SKM-1 (cell line): ENCODE results near the gene RALGAPA2.

Experiments used
- DNase-seq: peaks from one replicate; lab custom pipeline; 2025; ENCODE audit not compliant: unreplicated experiment; lab: John Stamatoyannopoulos, UW

The RALGAPA2 gene

DNA sequence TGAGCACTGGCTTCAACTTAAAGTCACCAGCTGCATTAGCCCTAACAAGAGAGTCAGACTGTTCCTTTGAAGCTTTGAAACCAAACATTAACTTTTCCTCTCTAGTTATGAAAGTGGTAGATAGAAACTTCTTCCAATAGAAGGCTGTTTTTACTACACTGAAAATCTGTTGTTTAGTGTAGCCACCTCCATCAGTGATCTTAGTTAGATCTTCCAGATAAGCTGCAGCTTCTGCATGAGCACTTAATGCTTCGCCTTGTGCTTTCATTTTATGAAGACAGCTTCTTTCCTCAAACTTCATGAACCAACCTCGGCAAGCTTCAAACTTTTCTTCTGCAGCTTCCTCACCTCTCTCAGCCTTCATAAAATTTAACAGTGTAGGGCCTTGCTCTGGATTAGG is 211.3 kb downstream of the RALGAPA2 start:
- DNase-seq = no peak

DNA sequence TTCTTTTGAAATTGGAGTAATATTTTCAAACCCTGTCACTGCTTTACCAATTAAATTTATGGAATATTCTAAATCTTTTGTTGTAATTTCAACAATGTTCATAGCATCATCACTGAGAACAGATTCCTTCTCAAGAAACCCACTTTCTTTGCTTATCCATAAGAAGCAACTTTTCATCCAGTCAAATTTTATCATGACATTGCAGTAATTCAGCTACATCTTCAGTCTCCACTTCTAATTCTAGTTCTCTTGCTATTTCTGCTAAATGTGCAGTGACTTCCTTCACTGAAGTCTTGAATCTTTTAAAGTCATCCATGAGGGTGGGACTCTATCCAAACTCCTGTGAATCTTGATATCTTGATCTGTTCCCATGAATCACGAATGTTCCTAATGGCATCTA is 212.1 kb downstream of the RALGAPA2 start:
- DNase-seq = no peak

DNA sequence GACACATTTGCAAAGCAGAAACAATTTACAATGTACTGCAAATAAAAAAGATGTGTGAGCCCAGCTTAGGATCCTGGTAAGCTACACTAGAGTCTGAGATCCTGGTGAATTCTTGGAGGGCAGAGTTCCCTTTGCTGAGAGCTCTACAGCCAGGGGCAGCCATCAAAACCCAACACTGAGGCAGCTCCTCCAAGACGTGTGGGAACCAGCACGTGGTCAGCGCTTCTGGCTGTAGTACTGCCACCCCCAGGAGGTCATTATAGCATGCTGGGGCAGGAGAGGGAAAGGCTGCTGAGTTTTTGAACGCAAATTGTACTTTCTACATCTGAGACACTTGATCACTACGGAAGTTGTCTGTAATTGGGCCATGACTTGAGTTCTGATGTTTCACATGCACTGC is 213.0 kb downstream of the RALGAPA2 start:
- no peak for DNase-seq

DNA sequence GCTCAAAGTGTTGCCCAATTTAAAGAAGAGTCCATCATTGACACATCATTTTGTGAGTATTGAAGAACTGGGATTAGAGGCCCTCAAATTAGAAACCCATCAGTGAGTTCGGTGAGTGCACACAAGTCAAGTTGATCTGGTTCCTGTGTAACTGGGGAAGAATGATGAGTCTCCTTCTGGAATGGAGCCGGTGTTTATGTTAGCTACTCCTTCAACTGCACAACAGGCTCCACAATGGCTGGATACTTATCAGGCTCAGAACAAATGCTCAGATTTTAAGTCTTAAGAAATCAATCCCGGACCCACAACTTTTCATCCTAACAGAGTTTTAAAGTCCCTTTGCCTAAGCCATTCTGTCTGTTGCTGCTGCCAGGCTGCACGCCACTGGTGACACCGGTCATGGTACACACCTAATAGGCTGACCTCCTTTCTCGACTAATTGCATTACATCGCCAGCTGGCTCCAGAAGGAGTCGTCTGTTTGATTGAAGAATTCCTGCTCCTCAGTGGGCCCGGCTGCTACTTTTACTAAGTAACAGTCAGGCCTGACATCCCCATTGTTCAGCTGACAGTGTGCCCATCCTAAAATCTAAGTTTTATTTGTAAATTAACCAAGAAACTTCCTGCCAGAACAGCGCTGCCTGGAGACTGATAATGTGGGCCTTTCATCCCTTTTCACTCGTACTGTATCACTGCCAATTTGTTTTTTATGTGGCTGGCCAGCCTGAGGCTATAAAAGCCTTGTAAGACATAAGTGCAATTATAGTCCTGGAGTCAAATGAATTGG is 214.2 kb downstream of the RALGAPA2 start:
- no peak for DNase-seq

DNA sequence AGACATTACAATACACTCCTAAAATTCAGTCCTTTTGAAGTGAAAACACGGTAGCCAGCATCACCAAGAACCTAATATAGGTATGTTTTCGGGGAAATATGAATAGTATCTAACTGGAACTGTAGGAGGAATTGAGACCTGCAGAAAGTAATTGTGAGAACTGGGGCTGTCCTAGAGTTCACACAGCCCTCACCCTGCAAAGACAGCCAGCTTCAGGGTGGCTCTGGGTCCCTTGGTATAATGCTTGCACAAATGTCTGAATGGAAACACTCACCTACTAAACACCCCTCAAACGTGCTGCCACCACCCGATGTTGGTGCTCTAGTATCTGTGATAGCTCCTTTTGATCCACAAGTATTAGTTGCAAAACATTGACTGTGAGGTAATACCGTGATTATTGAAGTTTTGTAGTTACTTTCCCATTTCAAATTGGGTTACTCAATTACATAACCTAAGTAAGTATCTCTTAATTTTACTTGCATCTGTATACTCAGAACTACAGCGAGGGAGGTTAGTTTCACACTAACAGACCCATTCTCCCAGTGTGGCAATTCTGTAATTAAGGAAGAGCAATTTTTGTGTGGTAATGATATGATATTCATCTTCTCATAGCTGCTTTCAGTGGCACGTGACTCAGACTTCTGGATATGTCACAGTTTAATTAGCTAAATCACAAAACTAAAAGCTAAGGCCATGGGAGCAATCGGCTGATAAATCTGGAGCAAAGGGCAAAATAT is 215.0 kb downstream of the RALGAPA2 start:
- DNase-seq = no peak

DNA sequence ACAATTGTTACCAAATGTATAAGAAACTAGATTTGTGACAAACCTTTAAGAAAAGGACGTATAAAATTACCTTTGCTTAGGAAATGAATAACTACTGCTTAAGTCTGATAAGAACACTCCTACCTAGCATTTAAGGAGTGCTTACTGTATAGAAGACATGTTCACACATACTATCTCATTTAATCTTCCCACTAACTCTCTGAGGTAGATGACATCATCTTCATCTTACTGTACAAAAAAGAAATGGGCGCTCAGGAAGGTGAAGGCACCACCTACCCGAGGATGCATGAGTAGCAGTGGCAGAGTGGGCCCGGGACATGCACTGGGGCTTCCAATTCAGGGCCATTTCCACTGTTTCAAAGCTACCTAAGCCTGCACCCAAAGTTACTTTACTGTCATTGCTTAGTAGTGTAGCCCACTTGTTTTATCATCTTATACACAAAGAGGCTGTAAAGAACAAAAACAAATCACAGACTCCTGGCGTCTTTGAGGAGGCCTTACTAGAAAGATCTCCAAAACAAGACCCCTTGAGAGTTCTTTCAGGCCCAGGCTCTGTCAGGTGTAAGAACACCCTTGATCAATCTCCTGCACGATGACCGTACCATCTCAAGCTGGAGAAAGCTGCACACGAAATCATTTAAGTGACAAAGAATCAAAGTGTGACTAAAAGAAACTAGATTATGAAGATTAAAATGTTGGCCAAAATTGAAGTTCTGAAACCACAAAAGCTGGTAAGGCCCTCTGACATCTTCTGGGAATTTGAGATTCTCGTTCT is 216.5 kb downstream of the RALGAPA2 start:
- no peak for DNase-seq

DNA sequence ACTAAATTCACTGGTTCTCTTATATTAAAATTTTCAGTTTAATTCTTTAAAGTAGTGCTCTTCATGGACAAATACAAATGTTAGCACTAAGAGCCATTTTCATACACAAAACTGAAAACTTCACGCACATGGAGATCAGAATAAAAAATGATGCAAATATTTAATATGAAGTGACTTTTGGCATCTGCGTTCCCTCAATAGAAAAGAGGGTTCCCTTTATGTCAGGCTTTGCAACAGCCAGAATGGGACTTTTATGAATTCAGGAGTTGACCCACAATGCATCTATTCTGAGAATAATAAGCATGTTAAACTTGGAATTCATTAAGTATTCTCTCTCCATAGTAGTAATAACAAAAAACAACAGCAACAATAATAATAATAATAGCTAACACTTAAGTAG is 218.7 kb downstream of the RALGAPA2 start:
- no peak for DNase-seq

DNA sequence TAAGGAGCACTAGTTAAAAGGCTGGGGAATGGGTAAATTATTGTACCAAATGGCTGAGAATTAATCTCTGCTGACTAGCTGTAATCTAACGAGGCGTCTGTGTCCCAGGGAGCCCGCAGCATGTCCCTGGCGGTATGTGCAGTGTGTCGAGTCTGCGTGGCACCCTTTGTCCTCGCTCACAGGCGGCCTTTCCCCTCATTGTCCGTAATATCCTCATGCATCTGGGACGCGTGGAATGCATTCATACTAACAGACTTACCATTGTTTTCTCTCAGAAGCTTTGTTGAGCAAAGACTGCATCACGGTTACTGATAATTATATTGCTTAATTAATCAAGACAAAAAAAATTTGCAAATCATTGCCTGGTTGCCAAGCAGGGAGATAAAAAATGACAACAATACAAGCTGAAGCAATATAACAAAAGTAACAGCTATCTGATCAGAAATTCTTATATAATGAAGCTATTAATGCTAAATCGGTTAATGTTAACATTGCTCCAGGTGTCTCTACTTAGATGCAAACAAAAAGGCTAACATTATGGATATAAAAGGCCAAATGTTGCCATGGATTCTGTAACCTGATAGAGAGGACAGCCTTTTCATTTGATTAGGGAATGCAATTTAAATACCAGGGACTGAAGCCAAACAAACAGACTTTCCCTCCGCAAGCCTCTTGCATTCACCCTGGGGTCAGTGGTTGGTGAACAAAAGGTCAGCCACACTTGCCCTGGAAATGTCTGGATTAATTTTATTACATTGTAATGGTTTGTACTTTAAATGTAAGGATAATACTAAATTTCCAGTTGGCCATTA is 219.7 kb downstream of the RALGAPA2 start:
- DNase-seq = no peak

DNA sequence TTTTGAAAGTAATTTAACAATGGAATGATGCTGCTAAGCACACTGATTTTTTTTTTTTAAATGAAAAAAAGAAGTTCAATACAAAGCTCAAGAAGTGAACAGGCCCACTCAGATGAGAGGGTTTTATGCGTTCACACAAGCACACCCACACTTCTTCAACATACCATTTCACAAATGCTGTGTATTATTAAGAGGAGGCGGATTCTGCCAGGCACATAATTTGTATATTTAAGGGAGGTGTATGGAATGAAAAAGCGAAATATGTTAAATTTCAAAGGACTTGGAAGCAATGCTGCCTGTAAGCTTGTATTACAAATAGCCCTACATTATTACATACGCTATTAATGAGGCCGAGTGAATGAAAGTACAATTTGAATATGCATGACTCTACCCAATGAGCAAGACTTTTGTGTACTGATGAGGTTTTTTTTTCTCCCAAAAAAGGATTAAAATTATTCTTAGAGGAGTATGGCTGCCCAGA is 220.6 kb downstream of the RALGAPA2 start:
- DNase-seq = no peak

DNA sequence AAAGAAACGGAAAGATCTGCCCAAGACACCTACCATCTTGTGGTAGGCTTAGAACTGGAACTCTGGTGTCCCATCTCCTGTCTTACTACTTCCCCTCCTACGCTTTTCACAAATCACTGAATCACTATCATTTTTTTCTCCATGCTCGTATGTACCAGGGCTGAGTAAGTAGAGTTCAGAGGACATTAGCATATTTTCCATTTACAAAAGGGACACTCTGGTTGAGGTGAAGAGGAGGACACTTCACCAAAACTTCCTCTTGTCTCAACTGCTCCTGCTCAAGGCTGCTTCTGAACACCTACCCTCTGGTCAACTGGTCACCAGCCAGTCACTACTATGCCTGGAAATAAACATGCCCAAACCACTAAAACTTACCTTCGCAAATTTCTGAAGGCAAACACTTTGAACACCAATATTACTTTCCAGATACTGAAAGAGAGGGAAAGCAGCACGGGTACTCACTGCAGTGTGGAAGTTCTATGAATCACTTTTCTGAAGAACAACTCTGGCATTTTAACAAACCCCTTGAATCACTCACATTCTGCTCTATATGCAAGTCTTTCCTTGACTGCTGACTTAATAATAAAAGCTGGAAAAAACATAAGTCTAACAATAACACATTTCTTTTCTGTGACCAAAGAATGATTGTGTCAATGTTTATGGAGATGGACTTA is 221.2 kb downstream of the RALGAPA2 start:
- DNase-seq = no peak

DNA sequence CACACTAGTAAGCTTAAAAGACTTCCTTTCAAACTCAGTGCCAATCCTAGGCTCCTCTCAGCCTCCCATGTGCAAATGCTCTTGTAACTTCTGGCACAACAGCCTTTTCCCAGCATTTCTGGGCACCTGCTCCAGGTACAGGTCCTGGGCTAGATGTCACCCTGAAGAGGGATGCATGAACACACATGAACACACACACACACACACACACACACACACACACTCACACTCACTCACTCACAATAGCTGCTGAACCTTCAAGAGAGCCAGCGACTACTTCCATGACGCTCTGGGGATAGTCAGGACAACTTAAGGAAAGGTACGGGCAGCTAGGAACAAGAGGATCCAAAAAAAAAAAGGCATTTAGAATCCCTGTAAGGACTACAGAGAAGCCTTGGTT is 221.8 kb downstream of the RALGAPA2 start:
- DNase-seq = no peak

DNA sequence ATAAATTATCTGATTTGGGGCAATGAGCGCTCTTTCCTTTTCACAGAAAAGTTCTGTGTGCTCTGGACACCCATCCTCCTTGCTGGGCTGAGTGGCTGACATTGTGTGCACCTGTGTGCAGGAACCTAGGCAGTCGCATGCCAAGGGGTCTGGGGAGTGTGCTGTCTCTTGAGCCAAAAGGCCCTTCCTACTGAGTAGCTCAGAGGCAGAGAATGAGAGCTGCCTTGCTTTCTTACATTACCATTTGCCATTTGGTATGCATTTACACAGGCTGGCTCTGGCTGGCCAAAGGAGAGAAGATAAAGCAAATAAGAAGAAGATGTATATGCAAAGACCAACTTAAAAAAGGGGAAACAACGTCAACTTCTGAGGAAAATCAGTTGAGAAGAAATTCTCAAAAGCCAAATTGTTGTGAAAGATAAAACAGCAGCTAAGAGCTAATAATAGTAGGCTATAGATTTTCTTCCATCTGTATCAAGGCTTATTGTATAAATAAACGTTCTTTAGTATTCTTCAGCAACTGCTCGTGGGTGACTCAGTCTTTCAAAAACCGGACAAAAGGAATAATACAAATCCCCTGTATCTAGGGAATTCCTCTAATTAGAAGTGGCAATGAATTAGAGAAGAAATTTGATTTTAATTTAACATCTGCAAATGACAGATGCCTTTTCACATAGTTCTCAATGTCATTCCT is 222.6 kb downstream of the RALGAPA2 start:
- no peak for DNase-seq

DNA sequence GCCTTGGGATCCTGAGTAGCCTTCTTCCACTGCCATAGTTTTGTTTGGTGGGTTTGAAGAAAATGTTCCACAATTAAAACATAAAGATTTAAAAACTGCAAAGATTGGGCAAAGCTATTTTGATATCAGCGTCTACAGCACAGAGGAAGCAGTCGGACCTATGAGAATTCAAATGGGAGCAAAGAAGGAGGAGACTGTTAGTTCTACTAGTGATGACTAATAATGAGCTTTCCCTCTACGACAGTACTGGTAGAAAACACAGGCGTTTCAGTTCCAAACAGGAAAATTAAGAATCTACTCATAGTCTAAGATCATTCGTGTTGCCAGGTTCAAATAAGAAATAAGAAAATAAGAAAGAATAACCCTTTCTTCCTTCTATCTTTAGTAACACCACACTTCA is 223.4 kb downstream of the RALGAPA2 start:
- no peak for DNase-seq

DNA sequence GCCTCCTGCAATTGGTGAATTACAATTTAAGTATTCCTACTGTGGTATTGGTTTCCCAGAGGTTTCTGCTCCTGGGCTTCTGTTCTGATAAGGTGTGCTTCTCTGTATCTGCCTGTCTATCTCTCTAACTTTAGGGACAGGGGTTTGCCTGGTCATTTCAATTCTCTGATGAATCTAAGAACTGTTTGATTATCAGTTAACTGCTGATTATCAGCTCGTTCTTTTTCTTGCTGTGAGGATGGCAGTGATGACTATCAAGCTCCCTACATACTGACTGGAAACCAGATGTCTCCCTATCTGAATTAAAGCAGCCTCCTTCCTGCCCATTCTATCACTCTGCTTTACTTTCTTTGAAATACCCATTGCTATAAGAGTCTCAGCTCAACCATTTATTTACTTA is 224.1 kb downstream of the RALGAPA2 start:
- DNase-seq = no peak

DNA sequence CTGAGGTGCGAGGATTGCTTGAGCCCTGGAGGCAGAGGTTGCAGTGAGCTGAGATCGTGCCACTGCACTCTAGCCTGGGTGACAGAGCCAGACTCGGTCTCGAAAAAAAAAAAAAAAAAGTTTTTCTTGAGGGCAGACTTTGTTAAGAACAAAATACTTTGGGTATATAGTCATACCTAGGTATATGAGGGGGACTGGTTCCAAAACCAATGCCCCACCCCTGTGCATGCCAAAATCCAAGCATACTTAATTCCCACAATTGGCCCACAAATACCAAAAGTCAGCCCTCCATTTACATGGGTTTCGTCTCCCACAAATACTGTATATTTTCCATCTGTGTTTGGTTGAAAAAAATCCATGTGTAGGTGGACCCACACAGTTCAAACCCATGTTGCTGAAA is 224.6 kb downstream of the RALGAPA2 start:
- DNase-seq = no peak

DNA sequence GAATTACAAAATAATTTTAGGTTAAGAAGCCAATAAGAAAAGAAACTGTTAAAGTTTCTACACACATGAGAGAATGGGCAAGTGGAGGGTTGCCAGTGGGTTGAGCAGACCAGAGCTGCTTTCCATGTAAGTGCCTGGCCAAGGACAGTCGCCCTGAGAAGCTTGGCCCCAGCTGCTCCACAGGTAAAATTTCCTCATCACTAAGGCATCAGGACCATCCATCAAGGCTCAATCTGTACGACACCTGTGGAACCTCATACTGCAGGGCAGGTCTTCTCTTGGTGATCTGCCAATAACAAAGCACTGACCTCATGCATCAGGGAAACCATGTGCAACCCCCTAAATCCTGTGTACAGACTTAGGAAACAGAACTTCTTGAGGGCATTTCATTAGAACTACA is 229.1 kb downstream of the RALGAPA2 start:
- DNase-seq = no peak

DNA sequence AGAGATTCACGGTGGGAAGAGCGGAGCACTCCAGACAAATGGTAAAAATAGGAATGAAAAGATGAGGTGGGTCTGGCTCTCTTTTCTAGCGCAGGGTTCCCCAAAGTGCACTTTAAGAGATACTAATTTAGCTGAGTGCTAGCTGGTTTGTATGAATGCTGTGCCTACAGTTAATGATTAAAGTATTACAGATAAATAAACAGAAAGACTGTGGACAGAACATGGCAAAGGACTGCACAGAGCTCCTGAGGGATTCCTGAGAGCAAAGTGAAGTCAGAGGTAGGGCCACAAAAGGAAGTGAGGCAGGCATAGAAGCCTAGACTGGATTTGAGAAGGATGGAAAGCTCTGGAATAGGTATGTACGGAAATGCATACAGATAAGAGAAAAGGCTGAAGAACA is 230.0 kb downstream of the RALGAPA2 start:
- DNase-seq = no peak

DNA sequence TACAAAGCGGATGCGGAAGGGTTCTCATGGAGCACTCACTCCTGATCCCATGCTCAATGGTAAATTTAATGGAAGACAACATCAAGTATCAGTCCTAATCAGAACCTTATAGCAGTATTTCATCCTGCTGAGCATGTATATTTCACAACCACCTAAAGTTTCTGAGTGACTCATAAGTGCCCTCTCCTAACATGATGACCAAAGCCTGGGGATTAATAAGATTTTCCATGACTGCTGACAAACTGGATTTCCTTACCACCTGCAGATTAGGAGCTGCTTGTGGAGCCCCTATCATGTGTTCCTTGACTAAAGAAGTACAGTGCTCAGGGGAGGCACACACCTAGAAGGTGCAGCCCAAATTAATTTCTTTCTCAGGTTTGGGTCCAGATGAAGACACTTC is 231.8 kb downstream of the RALGAPA2 start:
- no peak for DNase-seq

DNA sequence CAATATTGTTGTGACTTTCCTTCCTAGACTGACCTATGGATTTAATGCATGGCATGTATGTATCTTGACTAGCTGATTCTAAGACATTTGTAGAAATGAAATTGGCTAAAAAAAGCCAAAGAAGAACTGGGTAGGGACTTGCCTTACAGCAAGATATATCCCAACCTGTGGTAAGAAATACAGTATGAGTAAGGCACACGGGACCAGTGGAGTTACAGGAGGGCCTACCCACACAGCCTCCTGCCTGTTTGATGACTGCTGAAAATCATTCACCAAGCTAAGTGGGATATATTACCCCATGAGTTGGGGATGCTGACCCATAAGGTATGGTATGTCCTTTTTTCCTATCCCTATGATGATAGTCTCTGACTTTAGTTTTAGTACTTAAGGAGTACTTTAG is 232.3 kb downstream of the RALGAPA2 start:
- DNase-seq = no peak
